HepG2 (cell line): ENCODE results near the gene TROAP. TPM values are rescaled to one million over a fixed set of nuclear protein-coding genes. Genes with fewer than 3 reads are reported as not detected.

Experiments used
- ARNTL ChIP-seq: sonication (generic); formaldehyde crosslinking; IDR thresholded peaks from 2 replicates; pipeline ENCODE4 v1.4.0; 2020; ENCODE audit warnings: mild to moderate bottlenecking, missing genetic modification reagents
- CSRNP2 ChIP-seq: sonication (generic); formaldehyde crosslinking; conservative IDR thresholded peaks from 2 replicates; pipeline ENCODE4 v1.8.0; 2022; ENCODE audit warnings: low read depth, missing genetic modification reagents
- KDM2A ChIP-seq: sonication (generic); formaldehyde crosslinking; IDR thresholded peaks from 2 replicates; pipeline ENCODE4 v1.4.0; 2020; ENCODE audit warnings: low read depth, missing genetic modification reagents, borderline replicate concordance
- KMT2A ChIP-seq: sonication (generic); formaldehyde crosslinking; IDR thresholded peaks from 2 replicates; pipeline ENCODE4 v1.4.0; 2020; ENCODE audit warnings: missing genetic modification reagents
- MEIS1 ChIP-seq: sonication (generic); formaldehyde crosslinking; IDR thresholded peaks from 2 replicates; pipeline ENCODE4 v1.9.0; 2021; ENCODE audit warnings: mild to moderate bottlenecking, missing genetic modification reagents, moderate library complexity, borderline replicate concordance
- NR2F6 ChIP-seq, 2 experiments: IDR thresholded peaks; 2 replicates each; pipeline ENCODE4 v1.6.1; 2016; ENCODE audit warnings: antibody characterized with exemption in 1 of 2, mild to moderate bottlenecking in 1 of 2
- PAWR ChIP-seq: sonication (generic); formaldehyde crosslinking; IDR thresholded peaks from 2 replicates; pipeline ENCODE4 v1.4.0; 2020; ENCODE audit warnings: missing genetic modification reagents, mild to moderate bottlenecking, borderline replicate concordance
- RBFOX2 ChIP-seq: fragments of 200-400 bp; formaldehyde crosslinking; IDR thresholded peaks from 2 replicates; pipeline ENCODE4 v1.6.1; 2017; ENCODE audit warnings: low read depth, mild to moderate bottlenecking, low read length
- RNF2 ChIP-seq: fragments of 450-650 bp; conservative IDR thresholded peaks from 2 replicates; pipeline ENCODE4 v1.6.1; 2016; ENCODE audit warnings: low read depth
- SMYD3 ChIP-seq: sonication (generic); formaldehyde crosslinking; IDR thresholded peaks from 2 replicates; pipeline ENCODE4 v1.8.1; 2023; ENCODE audit warnings: mild to moderate bottlenecking, missing genetic modification reagents
- TAF15 ChIP-seq: fragments of 200-400 bp; formaldehyde crosslinking; IDR thresholded peaks from one replicate; pipeline ENCODE4 v1.6.1; 2018; ENCODE audit warnings: mild to moderate bottlenecking, low read depth, low read length; ENCODE audit not compliant: poor library complexity, severe bottlenecking
- ZNF33A ChIP-seq: sonication (generic); formaldehyde crosslinking; IDR thresholded peaks from 2 replicates; pipeline ENCODE4 v1.5.1; 2020; ENCODE audit warnings: missing genetic modification reagents, mild to moderate bottlenecking, moderate library complexity, borderline replicate concordance
- ZNF354B ChIP-seq: sonication (generic); formaldehyde crosslinking; IDR thresholded peaks from 2 replicates; pipeline ENCODE4 v1.8.0; 2022; ENCODE audit warnings: mild to moderate bottlenecking, missing genetic modification reagents
- ZNF451 ChIP-seq: sonication (generic); formaldehyde crosslinking; IDR thresholded peaks from 2 replicates; pipeline ENCODE4 v1.5.0; 2020; ENCODE audit warnings: mild to moderate bottlenecking, missing genetic modification reagents
- ZNF546 ChIP-seq: sonication (generic); formaldehyde crosslinking; conservative IDR thresholded peaks from 2 replicates; pipeline ENCODE4 v1.8.1; 2023; ENCODE audit warnings: mild to moderate bottlenecking, missing genetic modification reagents
- ZNF563 ChIP-seq: sonication (generic); formaldehyde crosslinking; IDR thresholded peaks from 2 replicates; pipeline ENCODE4 v1.8.0; 2022; ENCODE audit warnings: mild to moderate bottlenecking, moderate library complexity, missing genetic modification reagents
- ZNF570 ChIP-seq: sonication (generic); formaldehyde crosslinking; IDR thresholded peaks from 2 replicates; pipeline ENCODE4 v1.4.0; 2020; ENCODE audit warnings: mild to moderate bottlenecking, missing genetic modification reagents, borderline replicate concordance
- ZNF614 ChIP-seq: IDR thresholded peaks from 2 replicates; pipeline ENCODE4 v1.6.1; 2018; ENCODE audit warnings: missing biosample characterization, missing genetic modification reagents, inconsistent platforms, borderline replicate concordance
- ZNF703 ChIP-seq: sonication (generic); formaldehyde crosslinking; IDR thresholded peaks from 2 replicates; pipeline ENCODE4 v1.5.1; 2020; ENCODE audit warnings: missing genetic modification reagents, mild to moderate bottlenecking, moderate library complexity, borderline replicate concordance
- ZNF747 ChIP-seq: sonication (generic); formaldehyde crosslinking; IDR thresholded peaks from 2 replicates; pipeline ENCODE4 v1.8.1; 2023; ENCODE audit warnings: missing genetic modification reagents, mild to moderate bottlenecking, borderline replicate concordance
- ZNF766 ChIP-seq: sonication (generic); formaldehyde crosslinking; IDR thresholded peaks from 2 replicates; pipeline ENCODE4 v1.5.0; 2020; ENCODE audit warnings: missing genetic modification reagents, borderline replicate concordance
- ZNF878 ChIP-seq: sonication (generic); formaldehyde crosslinking; IDR thresholded peaks from 2 replicates; pipeline ENCODE4 v1.8.1; 2023; ENCODE audit warnings: mild to moderate bottlenecking, missing genetic modification reagents, moderate library complexity
- polyA plus RNA-seq, 8 experiments: library from polyadenylated mRNA; depleted of rRNA in 3 of 8; stranded (reverse) in 7 of 8; unstranded in 1 of 8; fragments of >200 nt; fragmentation: Illumina TruSeq in 4 of 8; extraction: Trizol in 4 of 8; gene quantifications; 2 replicates each; pipeline versions ENCODE4 v1.2.1 to v1.2.3, GENCODE V29; 2011 to 2016; ENCODE audit warnings: low read depth in 4 of 8, missing spikeins in 1 of 8, mixed read lengths in 1 of 8; ENCODE audit not compliant: insufficient read depth in 1 of 8
- total RNA-seq, 5 experiments: library from RNA; depleted of rRNA; stranded (reverse); fragments of >200 nt; fragmentation: Illumina TruSeq; extraction: Trizol; gene quantifications; 2 replicates each; pipeline ENCODE4 v1.2.3, GENCODE V29; 2016; ENCODE audit warnings: low read depth in 1 of 5
- TF ChIP-seq, protein P1 (sequence below): IDR thresholded peaks from 2 replicates; pipeline ENCODE4 v1.6.1; 2016
- TF ChIP-seq, protein P2 (sequence below): sonication (generic); formaldehyde crosslinking; IDR thresholded peaks from 2 replicates; pipeline ENCODE4 v1.5.0; 2020; ENCODE audit warnings: missing genetic modification reagents

The TROAP gene
- total and polyA plus RNA-seq, 2 of the 13 experiments (the other 11 are each of a cell fraction or from before 2014, with no cell fraction given) = 22.5 to 30.9 TPM

- TF ChIP-seq ZNF451 (CRISPR knock-in tag) (no peak; the same call in none of the 2 replicates), ZNF766 (CRISPR knock-in tag) (peak; percentile 82; the same call in 1 of the 2 replicates), ZNF33A (peak; percentile 82; the same call in 1 of the 2 replicates), NR2F6 (IDR thresholded peaks at IDR 0.05) (no peak), NR2F6 (CRISPR knock-in tag; IDR thresholded peaks at IDR 0.05) (peak; percentile 40), ZNF354B (CRISPR knock-in tag) (no peak), ZNF570 (CRISPR knock-in tag) (no peak), ZNF546 (CRISPR knock-in tag) (no peak), ARNTL (CRISPR knock-in tag) (peak; percentile 70; the same call in 1 of the 2 replicates), ZNF747 (no peak; the same call in 1 of the 2 replicates), MEIS1 (CRISPR knock-in tag) (0 out of 2 replicates have a peak, but pooled peaks have one; percentile 15), RNF2 (no peak), KDM2A (CRISPR knock-in tag) (peak; percentile 84), PAWR (no peak), ZNF563 (CRISPR knock-in tag) (no peak), ZNF878 (peak; percentile 72), RBFOX2 (peak; percentile 66), ZNF703 (CRISPR knock-in tag) (peak; percentile 34; the same call in 1 of the 2 replicates), TAF15 (no peak), CSRNP2 (CRISPR knock-in tag) (no peak), KMT2A (CRISPR knock-in tag) (peak; percentile 59; the same call in 1 of the 2 replicates), SMYD3 (no peak), ZNF614 (peak; percentile 59; the same call in 1 of the 2 replicates)
- TF ChIP-seq, protein P1, sequence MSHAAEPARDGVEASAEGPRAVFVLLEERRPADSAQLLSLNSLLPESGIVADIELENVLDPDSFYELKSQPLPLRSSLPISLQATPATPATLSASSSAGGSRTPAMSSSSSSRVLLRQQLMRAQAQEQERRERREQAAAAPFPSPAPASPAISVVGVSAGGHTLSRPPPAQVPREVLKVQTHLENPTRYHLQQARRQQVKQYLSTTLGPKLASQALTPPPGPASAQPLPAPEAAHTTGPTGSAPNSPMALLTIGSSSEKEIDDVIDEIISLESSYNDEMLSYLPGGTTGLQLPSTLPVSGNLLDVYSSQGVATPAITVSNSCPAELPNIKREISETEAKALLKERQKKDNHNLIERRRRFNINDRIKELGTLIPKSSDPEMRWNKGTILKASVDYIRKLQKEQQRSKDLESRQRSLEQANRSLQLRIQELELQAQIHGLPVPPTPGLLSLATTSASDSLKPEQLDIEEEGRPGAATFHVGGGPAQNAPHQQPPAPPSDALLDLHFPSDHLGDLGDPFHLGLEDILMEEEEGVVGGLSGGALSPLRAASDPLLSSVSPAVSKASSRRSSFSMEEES (CRISPR knock-in tag) = peak; percentile 53; the same call in 1 of the 2 replicates
- TF ChIP-seq, protein P2, sequence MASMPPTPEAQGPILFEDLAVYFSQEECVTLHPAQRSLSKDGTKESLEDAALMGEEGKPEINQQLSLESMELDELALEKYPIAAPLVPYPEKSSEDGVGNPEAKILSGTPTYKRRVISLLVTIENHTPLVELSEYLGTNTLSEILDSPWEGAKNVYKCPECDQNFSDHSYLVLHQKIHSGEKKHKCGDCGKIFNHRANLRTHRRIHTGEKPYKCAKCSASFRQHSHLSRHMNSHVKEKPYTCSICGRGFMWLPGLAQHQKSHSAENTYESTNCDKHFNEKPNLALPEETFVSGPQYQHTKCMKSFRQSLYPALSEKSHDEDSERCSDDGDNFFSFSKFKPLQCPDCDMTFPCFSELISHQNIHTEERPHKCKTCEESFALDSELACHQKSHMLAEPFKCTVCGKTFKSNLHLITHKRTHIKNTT (CRISPR knock-in tag) = no peak
Observed at GRCh38 chr12:49347311-49348193, 24.5 kb downstream of the TROAP start (continued).
